ENCODE results near the gene FAM135A. TPM values are rescaled to one million over a fixed set of nuclear protein-coding genes. Genes with fewer than 3 reads are reported as not detected.

FAM135A gene
- total and polyA plus RNA-seq, 2 of the 4 experiments (the other 2 are of a cell fraction) = 2.2 to 7.9 TPM

DNA sequence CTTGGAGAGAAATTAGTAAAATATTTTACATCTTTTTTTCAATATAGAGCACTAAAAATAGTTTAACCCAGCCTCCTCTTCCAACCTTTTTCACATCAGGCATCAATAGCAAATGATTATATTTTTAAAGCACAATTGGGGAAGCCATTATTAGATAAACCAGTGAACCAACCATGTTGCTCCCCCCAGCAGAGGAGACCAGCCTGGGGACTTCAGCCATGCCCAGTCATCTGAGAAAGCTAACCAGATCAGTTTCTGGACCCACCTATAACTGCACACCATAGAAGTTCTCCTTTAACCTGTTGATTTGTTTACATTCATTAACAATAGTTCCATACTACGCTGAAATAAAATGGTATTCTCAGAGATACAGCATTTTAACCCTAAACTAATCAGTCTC is 139.7 kb downstream of the FAM135A start:
- Histone ChIP-seq H2AFZ (replicated peaks; ENCODE audit: low read length, poor library complexity) (no peak overlapping the region), H4K5ac (ENCODE audit: low read depth, low read length) (no peak overlapping the region), H3K4me2 (ENCODE audit: low read depth, low read length) (no peak overlapping the region), H3K4ac (ENCODE audit: low read depth, low read length) (no peak overlapping the region), H3K9ac (ENCODE audit: low read depth, low read length) (no peak overlapping the region), H3K23ac (ENCODE audit: low read depth, low read length) (no peak overlapping the region), H2AK9ac (replicated peaks; ENCODE audit: low read depth, low read length, poor library complexity) (no peak overlapping the region), H3K4me3 (ENCODE audit: insufficient read depth, low read depth, low read length) (no peak overlapping the region), H2AK5ac (ENCODE audit: low read depth, low read length) (no peak overlapping the region), H3K4me1 (ENCODE audit: control insufficient read depth, insufficient read depth, low read length) (no peaks in the 10 kb centered on the region), H3K79me1 (ENCODE audit: low read depth in 1 of 2, low read length in 2 of 2) (no peaks in the 10 kb centered on the region), H3K27me3 (ENCODE audit: control insufficient read depth, insufficient read depth, low read length) (no peaks in the 10 kb centered on the region), H3K9me1 (ENCODE audit: insufficient read depth, low read length) (no peaks in the 10 kb centered on the region), H2BK5ac (ENCODE audit: low read depth, low read length, poor library complexity, severe bottlenecking) (no peak overlapping the region), H3K56ac (ENCODE audit: extremely low read depth, insufficient read depth, low read length) (no peak overlapping the region), H4K8ac (ENCODE audit: low read depth in 2 of 2, low read length in 2 of 2) (no peak overlapping the region), H3K27ac (ENCODE audit: insufficient read depth, low read length) (no peak overlapping the region), H2BK15ac (ENCODE audit: low read depth, low read length) (no peak overlapping the region), H2BK20ac (ENCODE audit: low read depth, low read length) (no peak overlapping the region), H3K36me3 (ENCODE audit: control insufficient read depth, insufficient read depth, low read length) (no peaks in the 10 kb centered on the region), H2BK120ac (ENCODE audit: low read depth, low read length) (no peak overlapping the region), H3K18ac (ENCODE audit: low read depth, low read length) (no peak overlapping the region), H3K9me3 (ENCODE audit: control insufficient read depth, insufficient read depth, low read length) (no peaks in the 10 kb centered on the region), H3K14ac (replicated peaks; ENCODE audit: low read depth, low read length) (no peak overlapping the region), H4K20me1 (ENCODE audit: insufficient read depth, low read length) (no peaks in the 10 kb centered on the region), H4K91ac (ENCODE audit: insufficient read depth, low read depth, low read length) (no peak overlapping the region)
- dilution Hi-C loops (cut with HindIII; ENCODE audit: low sequenced_read_pairs, unreplicated experiment) = no loop called here
- CTCF ChIA-PET = no interaction called here
- POLR2A ChIA-PET (ENCODE audit: unreplicated experiment) = no interaction called here
- ATAC-seq (ENCODE audit: low read depth) = no peak
- intact Hi-C loops (cut with micrococcal nuclease) = no loop called here
- TF ChIP-seq, protein P1, sequence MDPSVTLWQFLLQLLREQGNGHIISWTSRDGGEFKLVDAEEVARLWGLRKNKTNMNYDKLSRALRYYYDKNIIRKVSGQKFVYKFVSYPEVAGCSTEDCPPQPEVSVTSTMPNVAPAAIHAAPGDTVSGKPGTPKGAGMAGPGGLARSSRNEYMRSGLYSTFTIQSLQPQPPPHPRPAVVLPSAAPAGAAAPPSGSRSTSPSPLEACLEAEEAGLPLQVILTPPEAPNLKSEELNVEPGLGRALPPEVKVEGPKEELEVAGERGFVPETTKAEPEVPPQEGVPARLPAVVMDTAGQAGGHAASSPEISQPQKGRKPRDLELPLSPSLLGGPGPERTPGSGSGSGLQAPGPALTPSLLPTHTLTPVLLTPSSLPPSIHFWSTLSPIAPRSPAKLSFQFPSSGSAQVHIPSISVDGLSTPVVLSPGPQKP (IDR thresholded peaks at IDR 0.05; ENCODE audit: borderline replicate concordance, low read depth, low read length) = no peak
- TF ChIP-seq BHLHE40 (IDR thresholded peaks at IDR 0.05; ENCODE audit: low read depth, low read length) = no peak
- TF ChIP-seq SMC3 (IDR thresholded peaks at IDR 0.05; ENCODE audit: low read depth, low read length) = no peak
- TF ChIP-seq, protein P2, sequence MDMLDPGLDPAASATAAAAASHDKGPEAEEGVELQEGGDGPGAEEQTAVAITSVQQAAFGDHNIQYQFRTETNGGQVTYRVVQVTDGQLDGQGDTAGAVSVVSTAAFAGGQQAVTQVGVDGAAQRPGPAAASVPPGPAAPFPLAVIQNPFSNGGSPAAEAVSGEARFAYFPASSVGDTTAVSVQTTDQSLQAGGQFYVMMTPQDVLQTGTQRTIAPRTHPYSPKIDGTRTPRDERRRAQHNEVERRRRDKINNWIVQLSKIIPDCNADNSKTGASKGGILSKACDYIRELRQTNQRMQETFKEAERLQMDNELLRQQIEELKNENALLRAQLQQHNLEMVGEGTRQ (IDR thresholded peaks at IDR 0.05; ENCODE audit: low read depth, low read length) = no peak
- TF ChIP-seq POLR2A (IDR thresholded peaks at IDR 0.05; ENCODE audit: low read depth, low read length) = no peak
- in situ Hi-C loops (cut with MboI; ENCODE audit: low sequenced_read_pairs) = no loop called here
- no TSS peak for BruUV-seq (replicated peaks)
- no peak for DNase-seq
- 100% methylated on average over 1 of the region's 1 CpG; no CpG with 5 or more reads in 1 of the 2 experiments for WGBS, 2 experiments (ENCODE audit: extremely low coverage in 2 of 2, insufficient read length in 1 of 2)

All from IMR-90 (cell line).